H9 (cell line): ENCODE results near the gene PDZD2. TPM values are rescaled to one million over a fixed set of nuclear protein-coding genes. Genes with fewer than 3 reads are reported as not detected.

Source experiments
- DNase-seq: peaks from one replicate; pipeline ENCODE4 v3.0.0-alpha.2; 2017
- H2AFZ ChIP-seq: one replicate; pipeline ENCODE4 v1.6.1; 2013; ENCODE audit warnings: mild to moderate bottlenecking, low read length, control low read depth, moderate library complexity
- H2AK5ac ChIP-seq: 2 replicates; pipeline ENCODE4 v1.6.1; 2013; ENCODE audit warnings: low read length, control low read depth, mixed read lengths; ENCODE audit not compliant: insufficient read length
- H2BK120ac ChIP-seq: one replicate; pipeline ENCODE4 v1.6.1; 2013; ENCODE audit warnings: low read depth, mild to moderate bottlenecking, low read length, control low read depth, inconsistent platforms; ENCODE audit not compliant: poor library complexity, severe bottlenecking
- H2BK12ac ChIP-seq: 2 replicates; pipeline ENCODE4 v1.6.1; 2013; ENCODE audit warnings: low read length, control low read depth, mixed read lengths, low read depth; ENCODE audit not compliant: insufficient read length
- H2BK15ac ChIP-seq: 2 replicates; pipeline ENCODE4 v1.6.1; 2013; ENCODE audit warnings: low read depth, low read length, control low read depth
- H2BK20ac ChIP-seq: one replicate; pipeline ENCODE4 v1.6.1; 2013; ENCODE audit warnings: low read depth, mild to moderate bottlenecking, low read length, control low read depth, inconsistent platforms; ENCODE audit not compliant: poor library complexity, severe bottlenecking
- H2BK5ac ChIP-seq: 2 replicates; pipeline ENCODE4 v1.6.1; 2013; ENCODE audit warnings: low read length, control low read depth, mixed read lengths; ENCODE audit not compliant: insufficient read length
- H3K14ac ChIP-seq: 2 replicates; pipeline ENCODE4 v1.6.1; 2013; ENCODE audit warnings: low read length, control low read depth; ENCODE audit not compliant: insufficient read depth
- H3K18ac ChIP-seq: 2 replicates; pipeline ENCODE4 v1.6.1; 2013; ENCODE audit warnings: low read depth, mild to moderate bottlenecking, mixed read lengths, low read length, control low read depth; ENCODE audit not compliant: insufficient read length
- H3K23ac ChIP-seq: 2 replicates; pipeline ENCODE4 v1.6.1; 2013; ENCODE audit warnings: low read length, control low read depth, mixed read lengths, low read depth; ENCODE audit not compliant: insufficient read length
- H3K23me2 ChIP-seq: 2 replicates; pipeline ENCODE4 v1.6.1; 2013; ENCODE audit warnings: low read depth, mild to moderate bottlenecking, mixed read lengths, low read length, control low read depth; ENCODE audit not compliant: insufficient read length, poor library complexity, severe bottlenecking
- H3K27ac ChIP-seq: 2 replicates; pipeline ENCODE4 v1.5.1; 2013; ENCODE audit warnings: low read length, control low read depth, mixed read lengths, low read depth; ENCODE audit not compliant: insufficient read length
- H3K27me3 ChIP-seq: 2 replicates; pipeline ENCODE4 v1.6.1; 2013; ENCODE audit warnings: low read length, control low read depth, inconsistent platforms; ENCODE audit not compliant: insufficient read depth
- H3K4ac ChIP-seq: 2 replicates; pipeline ENCODE4 v1.6.1; 2013; ENCODE audit warnings: low read depth, mild to moderate bottlenecking, control low read depth, inconsistent platforms, low read length, moderate library complexity
- H3K4me1 ChIP-seq: 2 replicates; pipeline ENCODE4 v1.6.1; 2013; ENCODE audit warnings: low read length, control low read depth, inconsistent platforms; ENCODE audit not compliant: insufficient read depth
- H3K4me2 ChIP-seq: 2 replicates; pipeline ENCODE4 v1.6.1; 2013; ENCODE audit warnings: low read length, control low read depth, mixed read lengths; ENCODE audit not compliant: insufficient read length, insufficient read depth
- H3K56ac ChIP-seq: 2 replicates; pipeline ENCODE4 v1.6.1; 2013; ENCODE audit warnings: low read depth, mild to moderate bottlenecking, mixed read lengths, low read length, control low read depth; ENCODE audit not compliant: insufficient read length
- H3K79me1 ChIP-seq: 2 replicates; pipeline ENCODE4 v1.6.1; 2013; ENCODE audit warnings: low read depth, mild to moderate bottlenecking, moderate library complexity, low read length, control low read depth, inconsistent platforms; ENCODE audit not compliant: insufficient read depth, poor library complexity, severe bottlenecking
- H3K79me2 ChIP-seq: 2 replicates; pipeline ENCODE4 v1.6.1; 2013; ENCODE audit warnings: low read length, control low read depth, inconsistent platforms; ENCODE audit not compliant: insufficient read depth
- H3K9ac ChIP-seq: 2 replicates; pipeline ENCODE4 v1.6.1; 2013; ENCODE audit warnings: low read length, control low read depth, mixed read lengths; ENCODE audit not compliant: insufficient read length; ENCODE audit errors: extremely low read depth
- H3K9me3 ChIP-seq: one replicate; pipeline ENCODE4 v1.6.1; 2013; ENCODE audit warnings: low read depth, low read length, inconsistent platforms; ENCODE audit not compliant: control insufficient read depth
- H3T11ph ChIP-seq: one replicate; pipeline ENCODE4 v1.6.1; 2013; ENCODE audit warnings: mild to moderate bottlenecking, low read length, control low read depth, inconsistent platforms
- H4K20me1 ChIP-seq: one replicate; pipeline ENCODE4 v1.6.1; 2013; ENCODE audit not compliant: control insufficient read depth, insufficient read length, insufficient read depth
- H4K5ac ChIP-seq: 2 replicates; pipeline ENCODE4 v1.6.1; 2013; ENCODE audit warnings: low read depth, mild to moderate bottlenecking, mixed read lengths, low read length, control low read depth; ENCODE audit not compliant: insufficient read length
- H4K8ac ChIP-seq: replicated peaks from 2 replicates; pipeline ENCODE4 v1.6.1; 2013; ENCODE audit warnings: low read length, control low read depth, mixed read lengths, low read depth; ENCODE audit not compliant: insufficient read length
- H4K91ac ChIP-seq: 2 replicates; pipeline ENCODE4 v1.6.1; 2013; ENCODE audit warnings: low read depth, mild to moderate bottlenecking, moderate library complexity, mixed read lengths, low read length, control low read depth; ENCODE audit not compliant: insufficient read length
- H3K27ac Mint-ChIP-seq, 3 experiments: 2 replicates in 2 of 3; 3 replicates in 1 of 3; pipeline ENCODE4 v1.8.0; 2020 to 2021; ENCODE audit warnings: mixed read lengths in 3 of 3, mild to moderate bottlenecking in 1 of 3, moderate library complexity in 1 of 3
- H3K27me3 Mint-ChIP-seq: 2 replicates; pipeline ENCODE4 v1.8.0; 2021; ENCODE audit warnings: low read depth, mild to moderate bottlenecking, moderate library complexity, mixed read lengths
- H3K36me3 Mint-ChIP-seq, 3 experiments: 2 replicates in 2 of 3; 3 replicates in 1 of 3; pipeline ENCODE4 v1.8.0; 2020 to 2021; ENCODE audit warnings: low read depth in 3 of 3, mixed read lengths in 3 of 3; ENCODE audit not compliant: insufficient read depth in 1 of 3
- H3K4me1 Mint-ChIP-seq, 2 experiments: 2 replicates each; pipeline ENCODE4 v1.8.0; 2020; ENCODE audit warnings: mixed read lengths in 2 of 2
- H3K4me3 Mint-ChIP-seq, 2 experiments: 2 replicates in 1 of 2; 3 replicates in 1 of 2; pipeline ENCODE4 v1.8.0; 2020 to 2021; ENCODE audit warnings: mild to moderate bottlenecking in 2 of 2, mixed read lengths in 2 of 2, moderate library complexity in 1 of 2
- H3K9me3 Mint-ChIP-seq, 2 experiments: 2 replicates in 1 of 2; 3 replicates in 1 of 2; pipeline ENCODE4 v1.8.0; 2020; ENCODE audit warnings: mild to moderate bottlenecking in 2 of 2, mixed read lengths in 2 of 2, moderate library complexity in 1 of 2
- CTCF ChIP-seq: fragments of 200-600 bp; sonication (generic); conservative IDR thresholded peaks from 3 replicates; pipeline ENCODE4 v1.8.0; 2021; ENCODE audit warnings: antibody characterized with exemption, mild to moderate bottlenecking
- WGBS: extraction: QIAGEN DNeasy Blood & Tissue Kit; methylation state at CpG from one replicate; pipeline ENCODE4 v1.1.7; 2013; ENCODE audit warnings: missing lambda C conversion rate, low lambda C conversion rate, mixed read lengths; ENCODE audit not compliant: insufficient read length; ENCODE audit errors: extremely low coverage; 5-methylcytosine and 5-hydroxymethylcytosine counted together
- total RNA-seq: library from RNA; stranded (reverse); gene quantifications from 2 replicates; pipeline ENCODE4 v1.2.1, GENCODE V29; 2021

The PDZD2 gene
- total RNA-seq, 1 experiment from 2014 or later = 9.9 TPM

GRCh38 chr5:31604240-31604639 lies 34.7 kb upstream of the PDZD2 start:
- Mint-ChIP-seq H3K36me3 (no peaks in the 10 kb centered on the region), H3K9me3 (no peaks in the 10 kb centered on the region), H3K27me3 (no peaks in the 10 kb centered on the region), H3K4me3 (no peak overlapping the region), H3K4me1 (peaks cover 3 to 4% of the 10 kb centered on the region in 2 experiments; a peak in 2 of 4 replicates), H3K27ac (no peak overlapping the region)
- Histone ChIP-seq H3K4me2 (no peak overlapping the region), H4K8ac (no peak overlapping the region), H3T11ph (no peak overlapping the region), H2BK12ac (no peak overlapping the region), H2BK20ac (no peak overlapping the region), H3K9ac (no peak overlapping the region), H4K5ac (no peak overlapping the region), H3K18ac (no peak overlapping the region), H3K14ac (no peak overlapping the region), H2BK5ac (no peak overlapping the region), H3K4me1 (no peaks in the 10 kb centered on the region), H3K79me1 (no peaks in the 10 kb centered on the region), H2AFZ (no peak overlapping the region), H3K23ac (no peak overlapping the region), H2AK5ac (no peak overlapping the region), H3K27me3 (no peaks in the 10 kb centered on the region), H3K27ac (no peak overlapping the region), H4K91ac (no peak overlapping the region), H3K9me3 (no peaks in the 10 kb centered on the region), H3K79me2 (no peaks in the 10 kb centered on the region), H3K4ac (no peak overlapping the region), H3K56ac (no peak overlapping the region), H2BK15ac (no peak overlapping the region), H2BK120ac (no peak overlapping the region), H3K23me2 (no peaks in the 10 kb centered on the region), H4K20me1 (no peaks in the 10 kb centered on the region)
- WGBS = no CpG with 5 or more reads among the region's 2 CpGs
- no peak for DNase-seq
- no peak for TF ChIP-seq CTCF
